Lower leg skin (tissue), 4 donors: Measurements from ENCODE around the gene ALCAM. TPM values are rescaled to one million over a fixed set of nuclear protein-coding genes. Genes with fewer than 3 reads are reported as not detected.
A peak's percentile ranks its signal among the peaks of the same experiment; 100 is the strongest.
"Not testable (repeated sequence)": the region's sequence is repeated elsewhere in the genome, so short reads cannot be mapped to it uniquely, and the experiment has no call there.

Experiments used
- DNase-seq, 2 donors: peaks; one replicate each; pipeline ENCODE4 v3.0.0-alpha.2; 2019; ENCODE audit warnings: low spot score in 2 of 2
- H3K4me3 ChIP-seq: fragments of 200-600 bp; sonication (generic); 2 replicates; pipeline ENCODE4 v1.5.1; 2017; ENCODE audit warnings: mild to moderate bottlenecking, low read depth; ENCODE audit not compliant: poor library complexity, severe bottlenecking
- CTCF ChIP-seq, 3 donors: fragments of 450-650 bp; IDR thresholded peaks; one replicate each; pipeline ENCODE4 v1.5.1; 2016; ENCODE audit warnings: antibody characterized with exemption in 3 of 3, mild to moderate bottlenecking in 3 of 3, moderate library complexity in 2 of 3
- POLR2A ChIP-seq, 2 donors: fragments of 450-650 bp; IDR thresholded peaks; one replicate each; pipeline ENCODE4 v1.6.1; 2016 to 2017; ENCODE audit warnings: antibody characterized with exemption in 2 of 2, mild to moderate bottlenecking in 1 of 2, moderate library complexity in 1 of 2
- WGBS, 2 donors: methylation state at CpG; one replicate each; pipeline ENCODE4 v1.1.5; 2018; 5-methylcytosine and 5-hydroxymethylcytosine counted together
- intact Hi-C: fragments of 100-400 bp; cut with DNase I; formaldehyde crosslinking; loops from one replicate; pipeline ENCODE4 v1.15.0; 2023; ENCODE audit warnings: low total_unique reads
- total RNA-seq, 4 donors: library from RNA; depleted of rRNA; stranded (reverse); fragments of >200 nt; gene quantifications; one replicate each; pipeline ENCODE4 v1.1.0, GENCODE V29; 2016

Gene ALCAM
- total RNA-seq, 4 donors from 2014 or later: 21.2 to 58.0 (median 31.1) TPM

GRCh38 chr3:105398437-105398836 is 31.7 kb downstream of the ALCAM start:
- no peak for DNase-seq
- H3K4me3 ChIP-seq: no peak overlapping the region
- intact Hi-C loops: no loop called here
- no peak for TF ChIP-seq CTCF (IDR thresholded peaks at IDR 0.05)

DNA sequence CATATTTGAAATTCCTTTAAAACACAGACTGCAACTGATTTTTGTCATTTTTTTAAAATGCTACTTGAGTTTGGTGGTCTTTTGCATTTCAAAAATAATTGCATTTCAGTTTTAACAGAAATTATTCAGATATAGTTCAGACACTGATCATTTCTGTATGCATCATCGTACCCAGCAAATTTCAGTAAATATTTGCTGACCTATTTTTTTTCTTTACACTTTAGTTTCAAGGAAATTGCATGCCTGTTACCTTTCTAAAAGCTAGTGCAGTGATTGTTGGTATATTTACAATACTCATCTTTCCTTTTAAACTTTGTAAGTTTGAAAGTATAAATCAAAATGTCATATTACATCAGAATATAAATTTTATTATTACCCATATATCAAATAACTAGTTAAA is 32.4 kb downstream of the ALCAM start:
- intact Hi-C loops: no loop called here
- no peak for TF ChIP-seq POLR2A (IDR thresholded peaks at IDR 0.05)
- no peak for TF ChIP-seq CTCF (IDR thresholded peaks at IDR 0.05)
- DNase-seq: no peak
- no peak overlapping the region for H3K4me3 ChIP-seq
- WGBS, 2 donors: 87 to 93% methylated on average over 1 of the region's 1 CpG

GRCh38 chr3:105399611-105400010 is 32.9 kb downstream of the ALCAM start:
- intact Hi-C loops: no loop called here
- TF ChIP-seq CTCF (IDR thresholded peaks at IDR 0.05) (no peak), POLR2A (IDR thresholded peaks at IDR 0.05) (no peak)
- 62 to 83% methylated on average over 1 of the region's 1 CpG for WGBS, 2 donors
- no peak for DNase-seq
- no peak overlapping the region for H3K4me3 ChIP-seq

- WGBS, 2 donors: 92 to 93% methylated on average over 4 of the region's 4 CpGs
- no peak for DNase-seq
- H3K4me3 ChIP-seq: no peak overlapping the region
- intact Hi-C loops: no loop called here
- no peak for TF ChIP-seq POLR2A (IDR thresholded peaks at IDR 0.05)
- no peak for TF ChIP-seq CTCF (IDR thresholded peaks at IDR 0.05)
Measured at GRCh38 chr3:105401254-105401653, 34.5 kb downstream of the ALCAM start.

DNA sequence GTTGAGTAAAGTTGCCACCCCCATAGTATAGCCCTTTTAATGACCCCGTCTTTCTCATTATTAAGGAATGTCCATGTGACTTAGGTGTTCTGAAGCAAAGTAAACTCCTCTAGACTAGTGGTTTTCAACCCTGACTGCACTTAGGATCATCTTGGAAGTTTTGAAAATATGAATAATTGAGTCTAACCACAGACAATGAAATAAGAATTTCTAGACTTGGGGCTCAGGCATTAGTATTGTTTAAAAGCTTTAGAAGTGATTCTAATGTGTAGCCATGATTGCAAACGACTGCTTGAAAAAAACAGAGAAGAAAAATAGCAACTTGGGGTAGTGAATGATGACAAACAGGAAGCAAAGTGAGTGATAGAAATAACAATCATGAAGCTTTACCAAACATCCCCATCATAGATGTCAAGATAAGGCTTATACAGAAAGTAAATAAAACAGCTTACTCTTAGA is 35.0 kb downstream of the ALCAM start:
- H3K4me3 ChIP-seq: no peak overlapping the region
- intact Hi-C loops: no loop called here
- DNase-seq: no peak
- TF ChIP-seq CTCF (IDR thresholded peaks at IDR 0.05) (no peak), POLR2A (IDR thresholded peaks at IDR 0.05) (no peak)
- WGBS, 2 donors: 87 to 89% methylated on average over 2 of the region's 2 CpGs

DNA sequence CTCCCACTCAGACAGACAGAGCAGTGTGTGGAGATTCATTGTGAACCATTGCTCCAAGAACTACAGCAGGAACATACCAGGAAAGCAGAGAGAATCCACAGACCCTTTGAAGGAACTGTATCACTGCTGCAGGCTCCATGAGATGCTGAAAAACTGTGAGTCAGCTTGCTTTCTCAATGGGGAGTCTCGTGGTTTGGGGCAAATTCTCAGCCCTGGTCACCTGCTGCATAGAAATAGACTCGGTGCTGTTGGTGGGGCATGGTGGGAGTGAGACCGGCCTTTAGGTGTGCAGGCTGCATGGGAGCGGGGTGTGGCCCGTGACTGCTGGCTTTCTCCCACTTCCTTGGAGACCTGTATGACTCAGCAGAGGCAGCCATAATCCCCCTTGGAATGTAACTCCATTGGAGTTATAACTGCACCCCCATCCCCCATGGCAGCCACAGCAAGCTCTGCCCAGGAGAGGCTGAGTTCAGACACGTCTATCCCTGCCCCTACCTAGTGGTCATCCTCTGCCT is 35.6 kb downstream of the ALCAM start:
- TF ChIP-seq CTCF (IDR thresholded peaks at IDR 0.05): no peak
- no peak for TF ChIP-seq POLR2A (IDR thresholded peaks at IDR 0.05)
- intact Hi-C loops: no loop called here
- no peak overlapping the region for H3K4me3 ChIP-seq
- 88 to 98% methylated on average over 6 of the region's 6 CpGs for WGBS, 2 donors
- no peak for DNase-seq

- WGBS, 2 donors: 84 to 86% methylated on average over 9 of the region's 9 CpGs
- H3K4me3 ChIP-seq, intact Hi-C loops: not testable (repeated sequence)
- DNase-seq: peak in 1 of 2 donors; percentile 40
Measured at GRCh38 chr3:105403034-105403433, 36.3 kb downstream of the ALCAM start.
